HepG2 (cell line): ENCODE measurements around the gene FAM167B. TPM values are rescaled to one million over a fixed set of nuclear protein-coding genes. Genes with fewer than 3 reads are reported as not detected.

Experiments
- ATAC-seq: fragments of 200-7000 bp; cut with Tn5 transposase; 3 replicates; pipeline ENCODE4 v1.9.1; 2020; ENCODE audit warnings: mild to moderate bottlenecking, moderate library complexity
- BruUV-seq: library from RNA; stranded (reverse); fragments of 400-500 nt; replicated peaks from 2 replicates; lab custom pipeline; 2021; lab: Mats Ljungman, UMichigan
- CTCF ChIA-PET: fragments of 300-600 bp; formaldehyde crosslinking; extraction: SDS; loops from one replicate; lab custom pipeline; 2021; ENCODE audit warnings: low total read pairs, inconsistent platforms, low intra/inter-chr PET ratio; lab: Yijun Ruan, JAX
- POLR2A ChIA-PET: fragments of 350-600 bp; sonication (Branson Sonifier 250); formaldehyde crosslinking; loops from one replicate; lab custom pipeline; 2020; ENCODE audit warnings: antibody characterized with exemption, inconsistent platforms; lab: Yijun Ruan, JAX
- DNase-seq: peaks from one replicate; pipeline ENCODE4 v3.0.0-alpha.2; 2015; ENCODE audit warnings: low spot score
- FAIRE-seq: peaks from 3 replicates; lab custom pipeline; 2011; peaks lifted over from hg19 to GRCh38; lab: Jason Lieb, UNC
- H2AFZ ChIP-seq: one replicate; pipeline ENCODE4 v1.6.1; 2011; ENCODE audit warnings: low read length, inconsistent platforms
- H3K27ac ChIP-seq: fragments of 300-600 bp; 3 replicates; pipeline ENCODE4 v1.8.0; 2011; ENCODE audit warnings: mixed run types, mild to moderate bottlenecking, mixed read lengths, low read length, inconsistent platforms; ENCODE audit not compliant: insufficient read depth; ENCODE audit errors: extremely low read length
- H3K27me3 ChIP-seq, 2 experiments: fragments of 200-600 bp in 1 of 2; 2 replicates in 1 of 2; 3 replicates in 1 of 2; pipeline versions ENCODE4 v1.6.0 to v1.8.0; 2011; ENCODE audit warnings: low read length in 2 of 2, mild to moderate bottlenecking in 2 of 2, moderate library complexity in 2 of 2, inconsistent platforms in 1 of 2; ENCODE audit not compliant: insufficient read depth in 2 of 2, control insufficient read depth in 1 of 2
- H3K36me3 ChIP-seq, 2 experiments: fragments of 200-600 bp in 1 of 2; replicated peaks in 1 of 2; 2 replicates in 1 of 2; 3 replicates in 1 of 2; pipeline versions ENCODE4 v1.5.1 to v1.8.0; 2011; ENCODE audit warnings: low read length in 2 of 2, inconsistent platforms in 1 of 2; ENCODE audit not compliant: insufficient read depth in 2 of 2, control insufficient read depth in 1 of 2
- H3K4me1 ChIP-seq: 2 replicates; pipeline ENCODE4 v1.5.1; 2012; ENCODE audit warnings: low read length, inconsistent platforms; ENCODE audit not compliant: insufficient read depth
- H3K4me2 ChIP-seq: 2 replicates; pipeline ENCODE4 v1.6.0; 2011; ENCODE audit warnings: low read depth, low read length, inconsistent platforms
- H3K4me3 ChIP-seq, 3 experiments: fragments of 200-600 bp in 1 of 3; sonication (generic), shearing (Covaris generic) in 1 of 3; replicated peaks in 1 of 3; 2 replicates each; pipeline ENCODE4 v1.5.1; 2011 to 2016; ENCODE audit warnings: low read length in 3 of 3, inconsistent platforms in 2 of 3, low read depth in 2 of 3, mild to moderate bottlenecking in 2 of 3, control low read depth in 1 of 3, mixed read lengths in 1 of 3; ENCODE audit not compliant: insufficient read depth in 1 of 3
- H3K79me2 ChIP-seq: one replicate; pipeline ENCODE4 v1.6.1; 2011; ENCODE audit warnings: low read length, inconsistent platforms; ENCODE audit not compliant: insufficient read depth
- H3K9ac ChIP-seq: 2 replicates; pipeline ENCODE4 v1.6.0; 2011; ENCODE audit warnings: mild to moderate bottlenecking, low read depth, low read length, inconsistent platforms; ENCODE audit not compliant: insufficient read depth
- H3K9me3 ChIP-seq: 2 replicates; pipeline ENCODE4 v1.5.1; 2012; ENCODE audit warnings: mild to moderate bottlenecking, low read length
- H4K20me1 ChIP-seq: 2 replicates; pipeline ENCODE4 v1.6.0; 2011; ENCODE audit warnings: inconsistent platforms, mild to moderate bottlenecking, low read length, moderate library complexity; ENCODE audit not compliant: insufficient read depth
- BORCS8-MEF2B ChIP-seq: sonication (generic); formaldehyde crosslinking; IDR thresholded peaks from 2 replicates; pipeline ENCODE4 v1.8.0; 2022; ENCODE audit warnings: mild to moderate bottlenecking, missing genetic modification reagents
- ELF1 ChIP-seq: sonication (generic); formaldehyde crosslinking; IDR thresholded peaks from 2 replicates; pipeline ENCODE4 v1.4.0; 2020; ENCODE audit warnings: missing genetic modification reagents
- MED13 ChIP-seq: sonication (generic); formaldehyde crosslinking; IDR thresholded peaks from 2 replicates; pipeline ENCODE4 v1.5.0; 2020; ENCODE audit warnings: missing genetic modification reagents
- NFE2L2 ChIP-seq: fragments of 150-350 bp; IDR thresholded peaks from 2 replicates; pipeline ENCODE4 v1.6.1; 2014; ENCODE audit warnings: low read length
- PCBP1 ChIP-seq: fragments of 200-400 bp; formaldehyde crosslinking; IDR thresholded peaks from 2 replicates; pipeline ENCODE4 v1.6.1; 2017; ENCODE audit warnings: mild to moderate bottlenecking, low read depth, low read length, borderline replicate concordance
- PHF5A ChIP-seq: IDR thresholded peaks from one replicate; pipeline ENCODE4 v1.6.1; 2018; ENCODE audit warnings: low read depth, missing genetic modification reagents; ENCODE audit not compliant: unreplicated experiment
- RBAK ChIP-seq: sonication (generic); formaldehyde crosslinking; IDR thresholded peaks from 2 replicates; pipeline ENCODE4 v1.5.1; 2020; ENCODE audit warnings: mild to moderate bottlenecking, missing genetic modification reagents
- SKIL ChIP-seq: sonication (generic); formaldehyde crosslinking; IDR thresholded peaks from 2 replicates; pipeline ENCODE4 v1.8.0; 2022; ENCODE audit warnings: missing genetic modification reagents, mild to moderate bottlenecking, moderate library complexity, borderline replicate concordance
- TOE1 ChIP-seq: sonication (generic); formaldehyde crosslinking; IDR thresholded peaks from 2 replicates; pipeline ENCODE4 v1.4.0; 2020; ENCODE audit warnings: mild to moderate bottlenecking, missing genetic modification reagents
- ZNF124 ChIP-seq: sonication (generic); formaldehyde crosslinking; IDR thresholded peaks from 2 replicates; pipeline ENCODE4 v1.4.0; 2020; ENCODE audit warnings: missing genetic modification reagents
- ZNF142 ChIP-seq: sonication (generic); formaldehyde crosslinking; IDR thresholded peaks from 2 replicates; pipeline ENCODE4 v1.4.0; 2020; ENCODE audit warnings: missing genetic modification reagents
- ZNF572 ChIP-seq: sonication (generic); formaldehyde crosslinking; IDR thresholded peaks from 2 replicates; pipeline ENCODE4 v1.5.1; 2020; ENCODE audit warnings: mild to moderate bottlenecking, missing genetic modification reagents
- ZNF792 ChIP-seq: IDR thresholded peaks from 2 replicates; pipeline ENCODE4 v1.6.1; 2016
- ZUFSP ChIP-seq: sonication (generic); formaldehyde crosslinking; IDR thresholded peaks from 2 replicates; pipeline ENCODE4 v1.9.0; 2021; ENCODE audit warnings: missing genetic modification reagents, mild to moderate bottlenecking, borderline replicate concordance
- WGBS: methylation state at CpG from one replicate; pipeline ENCODE4 v1.1.6; 2017; ENCODE audit warnings: low lambda C conversion rate; 5-methylcytosine and 5-hydroxymethylcytosine counted together
- in situ Hi-C: cut with HindIII; loops from 2 replicates; pipeline ENCODE4 v1.10.0; 2017; ENCODE audit warnings: low pct_unique_long_range_greater_than_20kb; ENCODE audit not compliant: extremely low pct_ligation_motif_present
- intact Hi-C: fragments of 100-400 bp; cut with micrococcal nuclease; formaldehyde crosslinking; loops from one replicate; pipeline ENCODE4 v1.10.0; 2022; ENCODE audit not compliant: unreplicated experiment
- polyA plus RNA-seq, 8 experiments: library from polyadenylated mRNA; depleted of rRNA in 3 of 8; stranded (reverse) in 7 of 8; unstranded in 1 of 8; fragments of >200 nt; fragmentation: Illumina TruSeq in 4 of 8; extraction: Trizol in 4 of 8; gene quantifications; 2 replicates each; pipeline versions ENCODE4 v1.2.1 to v1.2.3, GENCODE V29; 2011 to 2016; ENCODE audit warnings: low read depth in 4 of 8, missing spikeins in 1 of 8, mixed read lengths in 1 of 8; ENCODE audit not compliant: insufficient read depth in 1 of 8
- total RNA-seq, 5 experiments: library from RNA; depleted of rRNA; stranded (reverse); fragments of >200 nt; fragmentation: Illumina TruSeq; extraction: Trizol; gene quantifications; 2 replicates each; pipeline ENCODE4 v1.2.3, GENCODE V29; 2016; ENCODE audit warnings: low read depth in 1 of 5

FAM167B gene
- total and polyA plus RNA-seq, 2 of the 13 experiments (the other 11 are each of a cell fraction or from before 2014, with no cell fraction given), result 0.15 to 0.70 TPM

GRCh38 chr1:32205401-32206370, 41.3 kb upstream of the FAM167B start, which contains the start of gene IQCC:
IQCC (plus strand) TSS chr1:32205671; CDS start chr1:32205682, 11 bp downstream.
- Histone ChIP-seq H3K36me3 (no peaks in the 10 kb centered on the region; a peak in 1 of 5 replicates), H3K4me1 (peaks cover 19% of the 10 kb centered on the region), H3K27ac (peak within 1 kb of the TSS; percentile 39), H3K79me2 (no peaks in the 10 kb centered on the region), H3K9me3 (no peaks in the 10 kb centered on the region), H3K27me3 (no peaks in the 10 kb centered on the region), H3K9ac (peak within 1 kb of the TSS; percentile 87), H3K4me2 (peak within 1 kb of the TSS; percentile 85), H4K20me1 (no peaks in the 10 kb centered on the region), H2AFZ (no peak within 1 kb of the TSS), H3K4me3 (peak within 1 kb of the TSS; percentile 53 to 93 (median 86))
- ChIA-PET POLR2A (interaction anchor here (0.7 to 2.6 kb wide), 7 partner anchors 8 to 189 kb away, joined by 3 to 11 read pairs (median 4); partner anchors contain the start of genes BSDC1, MARCKSL1 and TXLNA), CTCF (no interaction called here)
- in situ Hi-C loops, result no loop called here
- WGBS, result 2% methylated on average over 16 of the region's 77 CpGs
- ATAC-seq, result peak; percentile 74
- FAIRE-seq, result no peak
- intact Hi-C loops, result no loop called here
- peak; percentile 78 for DNase-seq
- BruUV-seq, result TSS peak; percentile 91
- TF ChIP-seq NFE2L2 (no peak), ZNF124 (no peak), ELF1 (CRISPR knock-in tag) (no peak), ZUFSP (CRISPR knock-in tag) (no peak), SKIL (no peak), PCBP1 (no peak), RBAK (CRISPR knock-in tag) (no peak), MED13 (CRISPR knock-in tag) (no peak), TOE1 (CRISPR knock-in tag) (no peak; the same call in 1 of the 2 replicates), BORCS8-MEF2B (CRISPR knock-in tag) (peak; percentile 63), PHF5A (CRISPR knock-in tag) (no peak), ZNF572 (CRISPR knock-in tag) (no peak), ZNF142 (CRISPR knock-in tag) (peak; percentile 71; the same call in 1 of the 2 replicates), ZNF792 (CRISPR knock-in tag) (0 out of 2 replicates have a peak, but pooled peaks have one; percentile 31)
